DMS 273 (cell line): ENCODE measurements around the gene TMEM217.
"Not testable (repeated sequence)": the region's sequence is repeated elsewhere in the genome, so short reads cannot be mapped to it uniquely, and the experiment has no call there.

Experiments
- DNase-seq: peaks from one replicate; lab custom pipeline; 2025; ENCODE audit not compliant: unreplicated experiment; lab: John Stamatoyannopoulos, UW

The TMEM217 gene

DNA sequence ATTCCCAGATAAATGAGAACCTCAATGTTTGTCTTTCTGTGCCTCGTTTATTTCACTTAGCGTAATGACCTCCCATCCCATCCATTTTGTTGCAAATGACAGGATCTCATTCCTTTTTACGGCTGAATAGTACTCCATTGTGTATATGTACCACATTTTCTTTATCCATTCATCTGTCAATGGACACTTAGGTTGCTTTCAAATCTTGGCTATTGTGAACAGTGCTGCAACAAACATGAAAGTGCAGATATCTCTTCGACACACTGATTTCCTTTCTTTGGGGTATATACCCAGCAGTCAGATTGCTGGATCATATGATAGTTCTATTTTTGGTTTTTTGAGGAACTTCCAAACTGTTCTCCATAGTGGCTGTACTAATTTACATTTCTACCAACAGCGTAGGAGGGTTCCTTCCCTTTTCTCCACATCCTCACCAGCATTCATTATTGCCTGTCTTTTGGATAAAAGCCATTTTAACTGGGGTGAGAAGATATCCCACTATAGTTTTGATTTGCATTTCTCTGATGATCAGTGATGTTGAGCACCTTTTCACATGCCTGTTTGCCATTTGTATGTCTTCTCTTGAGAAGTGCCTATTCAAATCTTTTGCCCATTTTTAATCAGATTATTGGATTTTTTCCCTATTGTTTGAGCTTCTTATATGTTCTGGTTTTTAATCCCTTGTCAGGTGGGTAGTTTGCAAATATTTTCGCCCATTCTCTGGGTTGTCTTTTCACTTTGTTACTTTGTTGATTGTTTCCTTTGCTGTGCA lies 71.8 kb downstream of the TMEM217 start:
- not testable (repeated sequence) for DNase-seq

GRCh38 chr6:37182736-37183590 lies 75.0 kb downstream of the TMEM217 start:
- DNase-seq: no peak

- DNase-seq: not testable (repeated sequence)
Observed at GRCh38 chr6:37180610-37181009, 77.3 kb downstream of the TMEM217 start.

- no peak for DNase-seq
Observed at GRCh38 chr6:37180075-37180474, 77.9 kb downstream of the TMEM217 start.

- DNase-seq: no peak
Observed at GRCh38 chr6:37177935-37178517, 79.9 kb downstream of the TMEM217 start.

GRCh38 chr6:37177077-37177934 lies 80.6 kb downstream of the TMEM217 start:
- DNase-seq: no peak

DNA sequence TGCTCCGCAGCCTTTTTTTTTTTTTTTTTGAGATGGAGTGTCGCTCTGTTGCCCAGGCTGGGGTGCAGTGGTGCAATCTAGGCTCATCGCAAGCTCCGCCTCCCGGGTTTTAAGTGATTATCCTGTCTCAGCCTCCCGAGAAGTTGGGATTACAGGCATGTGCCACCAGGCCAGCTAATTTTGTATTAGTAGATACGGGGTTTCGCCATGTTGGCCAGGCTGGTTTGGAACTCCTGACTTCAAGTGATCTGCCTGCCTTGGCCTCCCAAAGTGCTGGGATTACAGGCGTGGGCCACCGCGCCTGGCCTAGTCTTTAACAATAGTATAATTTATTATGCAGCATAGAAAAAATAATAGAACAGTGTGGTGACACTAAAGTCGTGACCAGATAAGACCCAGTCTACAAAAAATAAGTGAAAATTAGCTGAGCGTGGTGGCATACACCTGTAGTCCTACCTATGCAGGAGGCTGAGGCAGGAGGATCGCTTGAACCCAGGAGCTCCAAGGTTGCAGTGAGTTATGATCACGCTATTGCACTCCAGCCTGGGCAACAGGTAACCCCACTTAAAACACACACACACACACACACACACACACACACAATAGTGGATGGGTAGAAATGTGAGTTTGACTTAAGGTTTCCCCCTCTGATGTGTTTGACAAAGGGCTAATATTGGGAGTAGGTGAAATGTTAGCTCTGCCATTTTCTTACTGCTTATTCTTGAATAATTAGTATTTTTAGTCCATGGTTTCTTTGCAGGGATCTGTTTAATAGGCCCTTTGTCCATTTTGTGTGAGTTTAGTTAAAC lies 81.5 kb downstream of the TMEM217 start:
- DNase-seq: no peak

DNA sequence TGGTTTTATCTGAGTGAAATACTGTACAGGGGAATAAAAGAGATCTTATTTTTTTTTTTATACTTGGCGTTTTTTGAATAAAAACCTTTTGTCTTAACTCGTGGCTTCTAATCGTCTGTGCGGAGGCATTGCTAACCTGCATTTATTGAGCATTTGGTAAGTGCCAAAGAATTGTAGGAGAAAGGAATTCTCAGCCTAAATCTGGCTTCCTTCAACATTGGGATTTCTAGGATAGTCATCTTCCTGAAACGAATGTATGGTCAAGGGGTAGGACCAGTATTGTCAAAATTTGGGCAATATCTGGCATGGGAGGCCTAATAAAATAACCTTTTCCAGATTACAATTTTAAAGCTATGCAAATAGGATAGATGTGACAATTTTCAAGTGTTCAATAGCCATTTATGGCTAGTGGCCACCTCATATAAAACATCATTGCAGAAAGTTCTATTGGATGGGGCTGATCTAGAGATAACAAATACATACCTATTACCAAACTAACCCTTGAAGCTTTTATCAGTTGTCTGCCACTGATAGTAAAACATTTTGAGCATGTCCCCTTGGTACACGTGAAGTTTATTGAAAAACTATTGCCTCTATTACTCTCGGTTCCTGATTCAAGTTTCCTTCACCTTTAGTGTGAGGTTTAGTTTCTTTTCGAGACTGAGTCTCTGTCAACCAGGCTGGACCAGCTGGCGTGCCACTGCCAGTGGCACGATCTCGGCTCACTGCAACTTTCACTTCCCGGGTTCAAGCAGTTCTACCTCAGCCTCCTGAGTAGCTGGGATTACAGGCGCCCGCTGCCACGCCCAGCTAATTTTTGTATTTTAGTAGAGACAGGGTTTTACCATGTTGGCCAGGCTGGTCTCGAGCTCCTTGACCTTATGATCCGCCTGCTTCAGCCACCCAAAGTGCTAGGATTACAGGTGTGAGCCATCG lies 82.3 kb downstream of the TMEM217 start:
- no peak for DNase-seq

DNA sequence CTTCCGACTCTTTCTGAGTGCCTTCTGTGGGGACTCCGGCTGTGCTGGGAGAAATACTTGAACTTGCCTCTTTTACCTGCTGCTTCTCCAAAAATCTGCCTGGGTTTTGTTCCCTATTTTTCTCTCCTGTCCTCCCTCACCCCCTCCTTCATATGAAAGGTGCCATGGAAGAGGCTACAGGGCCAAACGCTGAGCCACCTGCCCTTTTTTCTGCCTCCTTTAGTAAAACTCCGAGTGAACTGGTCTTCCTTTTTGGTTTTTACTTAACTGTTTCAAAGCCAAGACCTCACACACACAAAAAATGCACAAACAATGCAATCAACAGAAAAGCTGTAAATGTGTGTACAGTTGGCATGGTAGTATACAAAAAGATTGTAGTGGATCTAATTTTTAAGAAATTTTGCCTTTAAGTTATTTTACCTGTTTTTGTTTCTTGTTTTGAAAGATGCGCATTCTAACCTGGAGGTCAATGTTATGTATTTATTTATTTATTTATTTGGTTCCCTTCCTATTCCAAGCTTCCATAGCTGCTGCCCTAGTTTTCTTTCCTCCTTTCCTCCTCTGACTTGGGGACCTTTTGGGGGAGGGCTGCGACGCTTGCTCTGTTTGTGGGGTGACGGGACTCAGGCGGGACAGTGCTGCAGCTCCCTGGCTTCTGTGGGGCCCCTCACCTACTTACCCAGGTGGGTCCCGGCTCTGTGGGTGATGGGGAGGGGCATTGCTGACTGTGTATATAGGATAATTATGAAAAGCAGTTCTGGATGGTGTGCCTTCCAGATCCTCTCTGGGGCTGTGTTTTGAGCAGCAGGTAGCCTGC lies 83.2 kb downstream of the TMEM217 start:
- no peak for DNase-seq

DNA sequence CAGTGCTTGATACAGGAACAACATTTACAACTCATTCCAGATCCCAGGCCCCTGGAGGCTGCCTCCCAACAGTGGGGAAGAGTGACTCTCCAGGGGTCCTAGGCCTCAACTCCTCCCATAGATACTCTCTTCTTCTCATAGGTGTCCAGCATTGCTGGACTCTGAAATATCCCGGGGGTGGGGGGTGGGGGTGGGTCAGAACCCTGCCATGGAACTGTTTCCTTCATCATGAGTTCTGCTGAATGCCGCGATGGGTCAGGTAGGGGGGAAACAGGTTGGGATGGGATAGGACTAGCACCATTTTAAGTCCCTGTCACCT lies 83.8 kb downstream of the TMEM217 start:
- DNase-seq: no peak

DNA sequence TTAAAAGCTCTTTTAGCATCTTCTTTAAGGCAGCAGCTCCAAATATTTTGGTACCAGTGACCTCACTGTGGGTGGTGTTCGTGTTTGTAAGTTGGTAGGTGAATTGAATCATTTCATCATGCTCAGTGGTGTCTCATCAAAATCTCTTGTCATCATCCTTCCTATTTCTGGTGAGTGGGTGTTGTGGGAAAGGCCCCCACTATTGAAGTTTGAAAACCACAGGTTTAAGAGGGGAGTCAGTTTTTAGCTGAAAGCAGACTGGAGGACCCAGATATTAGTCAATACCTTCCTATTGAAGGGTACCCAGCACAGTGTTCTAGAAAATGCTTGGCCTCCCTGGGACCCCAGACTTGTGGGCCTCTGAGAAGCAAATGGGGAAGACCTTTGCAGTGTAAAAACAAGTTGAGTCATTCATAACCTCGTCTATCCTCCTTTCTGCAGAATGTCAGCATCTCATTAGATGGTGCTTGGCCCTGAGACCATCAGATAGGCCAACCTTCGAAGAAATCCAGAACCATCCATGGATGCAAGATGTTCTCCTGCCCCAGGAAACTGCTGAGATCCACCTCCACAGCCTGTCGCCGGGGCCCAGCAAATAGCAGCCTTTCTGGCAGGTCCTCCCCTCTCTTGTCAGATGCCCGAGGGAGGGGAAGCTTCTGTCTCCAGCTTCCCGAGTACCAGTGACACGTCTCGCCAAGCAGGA lies 84.3 kb downstream of the TMEM217 start:
- DNase-seq: no peak

GRCh38 chr6:37172912-37173492 lies 84.9 kb downstream of the TMEM217 start:
- DNase-seq: no peak

- DNase-seq: peak; percentile 93
Observed at GRCh38 chr6:37171970-37172812, 85.8 kb downstream of the TMEM217 start.

DNA sequence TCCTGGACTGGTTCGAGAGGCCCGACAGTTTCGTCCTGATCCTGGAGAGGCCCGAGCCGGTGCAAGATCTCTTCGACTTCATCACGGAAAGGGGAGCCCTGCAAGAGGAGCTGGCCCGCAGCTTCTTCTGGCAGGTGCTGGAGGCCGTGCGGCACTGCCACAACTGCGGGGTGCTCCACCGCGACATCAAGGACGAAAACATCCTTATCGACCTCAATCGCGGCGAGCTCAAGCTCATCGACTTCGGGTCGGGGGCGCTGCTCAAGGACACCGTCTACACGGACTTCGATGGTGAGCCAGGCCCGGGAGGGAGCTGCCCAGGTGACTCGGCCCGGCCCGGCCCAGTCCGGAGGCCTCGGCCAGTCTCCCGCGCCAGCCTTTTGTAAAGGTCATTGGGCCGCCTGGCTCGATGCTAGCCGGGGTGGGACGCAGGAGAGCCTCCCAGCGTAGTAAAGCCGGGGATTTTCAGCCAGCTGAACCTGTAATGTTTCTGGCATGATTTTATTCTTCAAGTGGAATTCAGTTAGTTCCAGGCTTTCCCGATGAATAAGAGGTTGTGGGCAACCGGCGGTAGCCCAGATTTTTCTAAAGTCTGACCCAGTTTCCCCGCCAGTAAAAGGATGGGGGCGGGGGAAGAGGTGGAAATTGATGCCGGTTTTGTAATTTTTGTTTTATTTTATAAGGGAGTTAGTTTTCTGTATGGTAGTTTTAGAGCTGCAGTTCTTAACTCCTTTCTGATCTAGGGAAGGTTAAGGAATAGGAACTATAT lies 86.6 kb downstream of the TMEM217 start:
- DNase-seq: peak; percentile 69

DNA sequence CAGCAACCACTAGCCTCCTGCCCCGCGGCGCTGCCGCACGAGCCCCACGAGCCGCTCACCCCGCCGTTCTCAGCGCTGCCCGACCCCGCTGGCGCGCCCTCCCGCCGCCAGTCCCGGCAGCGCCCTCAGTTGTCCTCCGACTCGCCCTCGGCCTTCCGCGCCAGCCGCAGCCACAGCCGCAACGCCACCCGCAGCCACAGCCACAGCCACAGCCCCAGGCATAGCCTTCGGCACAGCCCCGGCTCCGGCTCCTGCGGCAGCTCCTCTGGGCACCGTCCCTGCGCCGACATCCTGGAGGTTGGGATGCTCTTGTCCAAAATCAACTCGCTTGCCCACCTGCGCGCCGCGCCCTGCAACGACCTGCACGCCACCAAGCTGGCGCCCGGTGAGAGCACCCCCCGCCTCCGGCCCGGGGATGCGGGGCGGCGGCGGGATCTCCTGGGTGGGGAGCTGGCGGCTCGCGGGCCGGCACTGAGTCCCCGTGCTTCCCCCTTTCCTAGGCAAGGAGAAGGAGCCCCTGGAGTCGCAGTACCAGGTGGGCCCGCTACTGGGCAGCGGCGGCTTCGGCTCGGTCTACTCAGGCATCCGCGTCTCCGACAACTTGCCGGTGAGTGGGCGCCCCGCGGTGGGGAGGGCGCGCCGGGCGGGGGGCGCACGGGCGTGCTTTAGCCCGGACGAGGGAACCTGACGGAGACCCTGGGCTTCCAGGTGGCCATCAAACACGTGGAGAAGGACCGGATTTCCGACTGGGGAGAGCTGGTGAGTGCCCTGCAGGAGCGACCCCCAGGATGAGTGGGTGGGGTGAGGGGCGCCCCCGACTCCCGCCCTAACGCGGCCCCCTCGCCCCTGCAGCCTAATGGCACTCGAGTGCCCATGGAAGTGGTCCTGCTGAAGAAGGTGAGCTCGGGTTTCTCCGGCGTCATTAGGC lies 87.4 kb downstream of the TMEM217 start:
- DNase-seq: peak; percentile 86
